GM12874 (cell line): ENCODE results near the gene ITGA7.
A peak's percentile ranks its signal among the peaks of the same experiment; 100 is the strongest.

Experiments
- TF ChIP-seq, protein P1 (sequence below): IDR thresholded peaks from 2 replicates; pipeline ENCODE4 v1.5.1; 2011; ENCODE audit warnings: low read depth, mild to moderate bottlenecking, control low read depth, low read length, moderate library complexity; ENCODE audit not compliant: insufficient read depth

ITGA7 gene

GRCh38 chr12:55737581-55738122 is 29.9 kb upstream of the ITGA7 start:
- TF ChIP-seq, protein P1, sequence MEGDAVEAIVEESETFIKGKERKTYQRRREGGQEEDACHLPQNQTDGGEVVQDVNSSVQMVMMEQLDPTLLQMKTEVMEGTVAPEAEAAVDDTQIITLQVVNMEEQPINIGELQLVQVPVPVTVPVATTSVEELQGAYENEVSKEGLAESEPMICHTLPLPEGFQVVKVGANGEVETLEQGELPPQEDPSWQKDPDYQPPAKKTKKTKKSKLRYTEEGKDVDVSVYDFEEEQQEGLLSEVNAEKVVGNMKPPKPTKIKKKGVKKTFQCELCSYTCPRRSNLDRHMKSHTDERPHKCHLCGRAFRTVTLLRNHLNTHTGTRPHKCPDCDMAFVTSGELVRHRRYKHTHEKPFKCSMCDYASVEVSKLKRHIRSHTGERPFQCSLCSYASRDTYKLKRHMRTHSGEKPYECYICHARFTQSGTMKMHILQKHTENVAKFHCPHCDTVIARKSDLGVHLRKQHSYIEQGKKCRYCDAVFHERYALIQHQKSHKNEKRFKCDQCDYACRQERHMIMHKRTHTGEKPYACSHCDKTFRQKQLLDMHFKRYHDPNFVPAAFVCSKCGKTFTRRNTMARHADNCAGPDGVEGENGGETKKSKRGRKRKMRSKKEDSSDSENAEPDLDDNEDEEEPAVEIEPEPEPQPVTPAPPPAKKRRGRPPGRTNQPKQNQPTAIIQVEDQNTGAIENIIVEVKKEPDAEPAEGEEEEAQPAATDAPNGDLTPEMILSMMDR: no peak

- TF ChIP-seq, protein P1: peak; percentile 77
Observed at GRCh38 chr12:55736780-55737580, 29.3 kb upstream of the ITGA7 start.

DNA sequence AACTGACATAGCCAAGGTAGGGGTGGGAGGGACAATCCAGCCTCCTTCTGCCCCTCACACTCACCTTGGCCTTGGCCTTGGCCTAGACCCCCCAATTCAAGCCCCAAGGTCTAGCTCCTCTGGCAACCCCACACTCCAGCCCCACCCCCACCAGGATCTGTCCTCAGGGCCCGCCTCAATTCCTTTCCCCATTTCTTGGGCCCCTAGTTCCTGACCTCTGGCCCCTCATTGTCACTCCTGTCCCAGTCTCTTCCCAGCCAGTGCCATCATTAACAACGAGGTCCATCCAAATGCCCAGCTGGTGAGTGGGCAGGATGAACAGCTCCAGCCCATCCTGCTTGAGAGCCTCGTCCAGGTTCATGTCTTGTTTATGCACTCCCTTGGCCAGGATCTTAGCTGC is 28.4 kb upstream of the ITGA7 start:
- TF ChIP-seq, protein P1: no peak

DNA sequence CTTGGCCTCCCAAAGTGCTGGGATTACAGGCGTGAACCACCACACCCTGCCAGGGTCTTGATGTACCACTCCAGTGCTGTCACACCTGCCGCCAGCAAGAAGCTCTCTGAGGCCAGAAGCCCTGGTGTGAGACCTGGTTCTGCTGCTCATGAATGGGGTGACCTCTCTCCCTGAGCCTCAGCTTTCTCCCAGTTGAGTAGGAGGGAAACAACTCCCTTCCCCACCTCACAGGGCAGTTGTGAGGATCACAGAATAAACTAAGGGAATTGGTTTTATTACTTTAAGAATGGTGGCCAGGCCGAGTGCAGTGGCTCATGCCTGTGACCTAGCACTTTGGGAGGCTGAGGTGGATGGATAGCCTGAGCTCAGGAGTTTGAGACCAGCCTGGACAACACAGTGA is 26.9 kb upstream of the ITGA7 start:
- TF ChIP-seq, protein P1: no peak

- TF ChIP-seq, protein P1: no peak
Observed at GRCh38 chr12:55733858-55734257, 26.2 kb upstream of the ITGA7 start.

DNA sequence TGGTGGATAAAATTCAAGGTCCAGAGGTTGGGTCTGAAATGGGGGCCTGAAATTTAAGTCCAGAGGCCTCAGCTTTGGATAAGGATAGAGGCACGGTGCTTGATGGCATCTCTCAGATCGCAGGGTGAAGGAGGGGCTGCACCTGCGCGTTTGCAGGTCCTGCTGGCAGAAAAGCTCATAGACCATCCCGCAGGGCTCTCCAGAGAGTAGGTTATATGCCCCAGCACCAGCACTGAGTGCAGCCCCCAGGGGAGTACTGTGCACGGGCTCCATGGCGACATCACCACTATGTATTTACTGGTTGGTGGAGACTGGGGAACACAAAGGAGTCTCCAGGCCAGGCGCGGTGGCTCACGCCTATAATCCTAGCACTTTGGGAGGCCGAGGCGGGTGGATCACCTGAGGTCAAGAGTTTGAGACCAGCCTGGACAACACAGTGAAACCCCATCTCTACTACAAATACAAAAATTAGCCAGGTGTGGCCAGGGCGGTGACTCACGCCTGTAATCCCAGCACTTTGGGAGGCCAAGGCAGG is 25.4 kb upstream of the ITGA7 start:
- TF ChIP-seq, protein P1: no peak

DNA sequence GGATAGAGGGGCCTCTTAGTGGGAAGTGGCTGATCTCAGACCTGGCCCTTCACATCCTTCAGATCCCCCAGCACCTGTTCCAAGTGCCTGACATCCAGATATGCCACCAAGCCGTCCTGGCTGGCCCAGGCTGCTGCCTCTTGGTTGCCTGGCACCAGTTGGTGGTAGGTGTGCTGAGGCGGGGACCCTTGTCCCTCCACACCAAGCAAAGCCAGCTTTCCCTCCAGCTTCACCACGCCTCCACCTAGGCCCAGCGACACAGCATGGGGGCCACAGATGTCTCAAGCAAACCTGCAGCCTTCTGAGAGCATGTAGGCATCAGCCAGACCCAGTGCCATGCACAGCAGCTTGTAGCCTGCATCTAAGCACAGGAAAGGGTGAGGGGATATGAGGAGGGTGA is 24.6 kb upstream of the ITGA7 start:
- TF ChIP-seq, protein P1: no peak
